Endodermal cell (in vitro differentiated cells): Measurements from ENCODE around the gene RAC3. TPM values are rescaled to one million over a fixed set of nuclear protein-coding genes. Genes with fewer than 3 reads are reported as not detected.
A peak's percentile ranks its signal among the peaks of the same experiment; 100 is the strongest.

Experiments
- DNase-seq: peaks from one replicate; pipeline ENCODE4 v3.0.0-alpha.2; 2017
- H3K27ac ChIP-seq: 2 replicates; pipeline ENCODE4 v1.5.1; 2013; ENCODE audit warnings: mild to moderate bottlenecking, low read depth, low read length, moderate library complexity
- H3K27me3 ChIP-seq: 2 replicates; pipeline ENCODE4 v1.6.1; 2013; ENCODE audit warnings: mild to moderate bottlenecking, low read length, moderate library complexity; ENCODE audit not compliant: insufficient read depth, control insufficient read depth, poor library complexity, severe bottlenecking
- H3K36me3 ChIP-seq: 2 replicates; pipeline ENCODE4 v1.7.0; 2013; ENCODE audit warnings: mild to moderate bottlenecking, low read length, moderate library complexity; ENCODE audit not compliant: control insufficient read depth, insufficient read depth
- H3K4me1 ChIP-seq: one replicate; pipeline ENCODE4 v1.7.0; 2013; ENCODE audit warnings: low read length; ENCODE audit not compliant: control insufficient read depth, insufficient read depth
- H3K4me3 ChIP-seq: 2 replicates; pipeline ENCODE4 v1.5.1; 2013; ENCODE audit warnings: mild to moderate bottlenecking, low read length, moderate library complexity
- H3K9ac ChIP-seq: 2 replicates; pipeline ENCODE4 v1.6.1; 2013; ENCODE audit warnings: mild to moderate bottlenecking, low read length, moderate library complexity; ENCODE audit not compliant: poor library complexity, severe bottlenecking; ENCODE audit errors: extremely low read depth
- H3K9me3 ChIP-seq: 2 replicates; pipeline ENCODE4 v1.6.1; 2013; ENCODE audit warnings: mild to moderate bottlenecking, low read length, moderate library complexity; ENCODE audit not compliant: control insufficient read depth
- H3K27ac Mint-ChIP-seq: 2 replicates; pipeline ENCODE4 v1.8.0; 2020; ENCODE audit warnings: mixed read lengths
- H3K27me3 Mint-ChIP-seq: 2 replicates; pipeline ENCODE4 v1.8.0; 2021; ENCODE audit warnings: mild to moderate bottlenecking, mixed read lengths; ENCODE audit not compliant: insufficient read depth
- H3K36me3 Mint-ChIP-seq: 2 replicates; pipeline ENCODE4 v1.8.0; 2020; ENCODE audit warnings: low read depth, mixed read lengths
- H3K4me1 Mint-ChIP-seq: 2 replicates; pipeline ENCODE4 v1.8.0; 2020; ENCODE audit warnings: mixed read lengths
- H3K4me3 Mint-ChIP-seq: 2 replicates; pipeline ENCODE4 v1.8.0; 2020; ENCODE audit warnings: mild to moderate bottlenecking, moderate library complexity, mixed read lengths
- H3K9me3 Mint-ChIP-seq: 2 replicates; pipeline ENCODE4 v1.8.0; 2020; ENCODE audit warnings: mild to moderate bottlenecking, mixed read lengths
- CTCF ChIP-seq: fragments of 200-600 bp; sonication (generic); conservative IDR thresholded peaks from 2 replicates; pipeline ENCODE4 v1.5.0; 2021; ENCODE audit warnings: antibody characterized with exemption, mild to moderate bottlenecking
- WGBS, 2 experiments: methylation state at CpG; one replicate each; pipeline versions ENCODE4 v1.1.5 to v1.1.7; 2013; ENCODE audit warnings: missing lambda C conversion rate in 2 of 2, mixed read lengths in 1 of 2; ENCODE audit not compliant: insufficient coverage in 1 of 2, insufficient read length in 1 of 2; 5-methylcytosine and 5-hydroxymethylcytosine counted together
- total RNA-seq, 2 donors: library from RNA; stranded (reverse); fragmentation: NEBNext Ultra II Directional in 1 of 2; extraction: Animal tissue kit (Norgen Biotek cat#: 25700) in 1 of 2; gene quantifications; 2 replicates in 1 of 2; 3 replicates in 1 of 2; pipeline ENCODE4 v1.2.1, GENCODE V29; 2021

Gene RAC3
- total RNA-seq, 2 donors from 2014 or later = 45.7 to 53.9 TPM

GRCh38 chr17:82021107-82021899, 10.2 kb upstream of the RAC3 start:
- H3K27ac Mint-ChIP-seq = peak overlapping the region; percentile 68

GRCh38 chr17:82021900-82022309, 9.6 kb upstream of the RAC3 start:
- TF ChIP-seq CTCF = no peak
- H3K9me3 Mint-ChIP-seq = no peaks in the 10 kb centered on the region
- WGBS, 2 experiments = 23 to 28% methylated on average over 9 to 10 of the region's 10 CpGs
- Histone ChIP-seq H3K4me1 (peaks cover 4% of the 10 kb centered on the region), H3K27me3 (no peaks in the 10 kb centered on the region), H3K36me3 (peaks cover 7% of the 10 kb centered on the region), H3K4me3 (peak overlapping the region; percentile 91), H3K9ac (peak overlapping the region; percentile 81), H3K9me3 (no peaks in the 10 kb centered on the region), H3K27ac (no peak overlapping the region)
- H3K4me1 Mint-ChIP-seq = peaks cover 10% of the 10 kb centered on the region
- peak overlapping the region; percentile 76 for H3K4me3 Mint-ChIP-seq
- H3K27ac Mint-ChIP-seq = peak overlapping the region; percentile 78
- H3K36me3 Mint-ChIP-seq = peaks cover 11% of the 10 kb centered on the region
- H3K27me3 Mint-ChIP-seq = no peaks in the 10 kb centered on the region
- no peak for DNase-seq

More at GRCh38 chr17:82021107-82021899, 10.2 kb upstream of the RAC3 start:
- DNase-seq = peak; percentile 85
- H3K9me3 Mint-ChIP-seq = no peaks in the 10 kb centered on the region
- 87 to 94% methylated on average over 19 to 25 of the region's 25 CpGs for WGBS, 2 experiments
- H3K27ac ChIP-seq = no peak overlapping the region
- peak overlapping the region; percentile 81 for H3K9ac ChIP-seq
- H3K36me3 Mint-ChIP-seq = peaks cover 11% of the 10 kb centered on the region
- peak overlapping the region; percentile 76 for H3K4me3 Mint-ChIP-seq
- H3K27me3 Mint-ChIP-seq = no peaks in the 10 kb centered on the region
- peak; percentile 71 for TF ChIP-seq CTCF
- peaks cover 7% of the 10 kb centered on the region for H3K36me3 ChIP-seq
- no peaks in the 10 kb centered on the region for H3K27me3 ChIP-seq
- peak overlapping the region; percentile 91 for H3K4me3 ChIP-seq
- peaks cover 10% of the 10 kb centered on the region for H3K4me1 Mint-ChIP-seq
- H3K4me1 ChIP-seq = peaks cover 4% of the 10 kb centered on the region
- no peaks in the 10 kb centered on the region for H3K9me3 ChIP-seq

GRCh38 chr17:82022310-82022980, 9.0 kb upstream of the RAC3 start, which contains the start of gene CENPX:
TSS of gene CENPX (minus strand) at chr17:82022878. CDS start at chr17:82022861, 17 bp downstream.
- no peaks in the 10 kb centered on the region for H3K9me3 Mint-ChIP-seq
- Histone ChIP-seq H3K4me1 (peaks cover 4% of the 10 kb centered on the region), H3K36me3 (peaks cover 7% of the 10 kb centered on the region), H3K9me3 (no peaks in the 10 kb centered on the region), H3K4me3 (peak within 1 kb of the TSS; percentile 91), H3K9ac (peak within 1 kb of the TSS; percentile 81), H3K27ac (peak within 1 kb of the TSS; percentile 72), H3K27me3 (no peaks in the 10 kb centered on the region)
- peaks cover 14% of the 10 kb centered on the region for H3K36me3 Mint-ChIP-seq
- no peaks in the 10 kb centered on the region for H3K27me3 Mint-ChIP-seq
- WGBS, 2 experiments = 0 to 1% methylated on average over 37 to 64 of the region's 64 CpGs
- H3K4me1 Mint-ChIP-seq = peaks cover 10% of the 10 kb centered on the region
- no peak for TF ChIP-seq CTCF
- peak within 1 kb of the TSS; percentile 76 for H3K4me3 Mint-ChIP-seq
- DNase-seq = peak; percentile 76
- H3K27ac Mint-ChIP-seq = peak within 1 kb of the TSS; percentile 78
